MCF 10A (cell line): ENCODE measurements around the gene GATA6. TPM values are rescaled to one million over a fixed set of nuclear protein-coding genes. Genes with fewer than 3 reads are reported as not detected.

Experiments used
- BruUV-seq: library from RNA; stranded (reverse); fragments of 400-500 nt; replicated peaks from 2 replicates; lab custom pipeline; 2021; lab: Mats Ljungman, UMichigan
- CTCF ChIA-PET: fragments of 300-600 bp; sonication (Branson Sonifier 250); formaldehyde crosslinking; extraction: SDS; loops from one replicate; lab custom pipeline; 2021; ENCODE audit warnings: antibody characterized with exemption, inconsistent platforms; lab: Yijun Ruan, JAX
- POLR2A ChIA-PET: fragments of 300-600, 350-650 bp; sonication (Branson Sonifier 250); formaldehyde crosslinking; extraction: SDS; loops from one replicate; lab custom pipeline; 2020; ENCODE audit warnings: antibody characterized with exemption, inconsistent platforms; lab: Yijun Ruan, JAX
- DNase-seq: peaks from one replicate; pipeline ENCODE4 v3.0.0-alpha.2; 2018; ENCODE audit not compliant: unreplicated experiment
- H3K27ac Mint-ChIP-seq: one replicate; pipeline ENCODE4 v1.8.0; 2022; ENCODE audit warnings: mild to moderate bottlenecking, low read depth, mixed read lengths; ENCODE audit not compliant: unreplicated experiment
- H3K27me3 Mint-ChIP-seq: one replicate; pipeline ENCODE4 v1.8.0; 2022; ENCODE audit warnings: mixed read lengths; ENCODE audit not compliant: insufficient read depth, unreplicated experiment
- H3K36me3 Mint-ChIP-seq: one replicate; pipeline ENCODE4 v1.8.0; 2022; ENCODE audit warnings: mild to moderate bottlenecking, moderate library complexity, mixed read lengths; ENCODE audit not compliant: insufficient read depth, unreplicated experiment
- H3K4me1 Mint-ChIP-seq: one replicate; pipeline ENCODE4 v1.8.0; 2022; ENCODE audit warnings: mixed read lengths; ENCODE audit not compliant: insufficient read depth, unreplicated experiment
- H3K4me3 Mint-ChIP-seq: one replicate; pipeline ENCODE4 v1.8.0; 2022; ENCODE audit warnings: mild to moderate bottlenecking, moderate library complexity, mixed read lengths; ENCODE audit not compliant: unreplicated experiment
- H3K9me3 Mint-ChIP-seq: one replicate; pipeline ENCODE4 v1.8.0; 2022; ENCODE audit warnings: mixed read lengths; ENCODE audit not compliant: unreplicated experiment
- CTCF ChIP-seq: fragments of 200-600 bp; IDR thresholded peaks from one replicate; pipeline ENCODE4 v1.8.0; 2022; ENCODE audit warnings: antibody characterized with exemption, mild to moderate bottlenecking; ENCODE audit not compliant: unreplicated experiment
- intact Hi-C: fragments of 100-400 bp; cut with micrococcal nuclease; formaldehyde crosslinking; loops from 2 replicates; pipeline ENCODE4 v1.14.1; 2022
- total RNA-seq: library from RNA; stranded (reverse); gene quantifications from 2 replicates; pipeline ENCODE4 v1.2.3, GENCODE V29; 2022

Gene GATA6
- total RNA-seq, 1 experiment from 2014 or later, result 6.7 TPM

- DNase-seq, result no peak
- H3K27ac Mint-ChIP-seq, result no peak overlapping the region
- intact Hi-C loops, result no loop called here
- no peaks in the 10 kb centered on the region for H3K9me3 Mint-ChIP-seq
- no TSS peak for BruUV-seq
- peaks cover 18% of the 10 kb centered on the region for H3K36me3 Mint-ChIP-seq
- no peaks in the 10 kb centered on the region for H3K27me3 Mint-ChIP-seq
- no peak overlapping the region for H3K4me3 Mint-ChIP-seq
- no peak for TF ChIP-seq CTCF
- no peaks in the 10 kb centered on the region for H3K4me1 Mint-ChIP-seq
- CTCF ChIA-PET, result no interaction called here
- POLR2A ChIA-PET, result interaction anchor here (1.2 to 1.4 kb wide), 2 partner anchors 11 to 24 kb away, joined by 3 to 4 read pairs; no protein-coding TSS in a partner anchor
Measured at GRCh38 chr18:22198163-22198562, 28.8 kb downstream of the GATA6 start.

- intact Hi-C loops, result no loop called here
- TF ChIP-seq CTCF, result no peak
- CTCF ChIA-PET, result no interaction called here
- Mint-ChIP-seq H3K27me3 (no peaks in the 10 kb centered on the region), H3K36me3 (peaks cover 18% of the 10 kb centered on the region), H3K4me1 (no peaks in the 10 kb centered on the region), H3K9me3 (no peaks in the 10 kb centered on the region), H3K4me3 (no peak overlapping the region), H3K27ac (no peak overlapping the region)
- DNase-seq, result no peak
- no TSS peak for BruUV-seq
- POLR2A ChIA-PET, result interaction anchor here (0.6 to 1.4 kb wide), 3 partner anchors 12 to 152 kb away, joined by 3 to 4 read pairs (median 3); no protein-coding TSS in a partner anchor
Measured at GRCh38 chr18:22199005-22199404, 29.6 kb downstream of the GATA6 start.

- H3K36me3 Mint-ChIP-seq, result peaks cover 18% of the 10 kb centered on the region
- H3K27ac Mint-ChIP-seq, result no peak overlapping the region
- H3K9me3 Mint-ChIP-seq, result no peaks in the 10 kb centered on the region
- H3K4me1 Mint-ChIP-seq, result no peaks in the 10 kb centered on the region
- ChIA-PET POLR2A (interaction anchor here (0.6 kb wide), 1 partner anchor 777 kb away, joined by 4 read pairs; no protein-coding TSS in a partner anchor), CTCF (interaction anchor here (0.6 kb wide), 2 partner anchors 215 to 1024 kb away, joined by 3 to 4 read pairs; no protein-coding TSS in a partner anchor)
- no peak for TF ChIP-seq CTCF
- intact Hi-C loops, result no loop called here
- H3K4me3 Mint-ChIP-seq, result no peak overlapping the region
- H3K27me3 Mint-ChIP-seq, result no peaks in the 10 kb centered on the region
- no peak for DNase-seq
- BruUV-seq, result no TSS peak
Measured at GRCh38 chr18:22200611-22201225, 31.3 kb downstream of the GATA6 start.

- no peak for DNase-seq
- BruUV-seq, result no TSS peak
- ChIA-PET POLR2A (no interaction called here), CTCF (no interaction called here)
- TF ChIP-seq CTCF, result no peak
- H3K4me3 Mint-ChIP-seq, result no peak overlapping the region
- peaks cover 9% of the 10 kb centered on the region for H3K4me1 Mint-ChIP-seq
- H3K9me3 Mint-ChIP-seq, result no peaks in the 10 kb centered on the region
- peaks cover 13% of the 10 kb centered on the region for H3K36me3 Mint-ChIP-seq
- H3K27me3 Mint-ChIP-seq, result no peaks in the 10 kb centered on the region
- intact Hi-C loops, result no loop called here
- peak overlapping the region; percentile 20 for H3K27ac Mint-ChIP-seq
Measured at GRCh38 chr18:22203035-22203434, 33.6 kb downstream of the GATA6 start.
